Mammary epithelial cell (primary cell): Measurements from ENCODE around the gene INSRR.

Experiments
- EZH2 ChIP-seq: IDR thresholded peaks from 2 replicates; pipeline ENCODE4 v1.6.1; 2012; ENCODE audit warnings: low read length, inconsistent platforms, borderline replicate concordance
- TF ChIP-seq, protein P1 (sequence below), 2 donors: IDR thresholded peaks in 1 of 2; conservative IDR thresholded peaks in 1 of 2; 2 replicates each; pipeline ENCODE4 v1.5.1; 2011 to 2012; ENCODE audit warnings: inconsistent platforms in 2 of 2, low read length in 2 of 2, mild to moderate bottlenecking in 2 of 2, control low read depth in 1 of 2, low read depth in 1 of 2; ENCODE audit not compliant: insufficient read depth in 1 of 2; ENCODE audit errors: extremely low read depth in 1 of 2

DNA sequence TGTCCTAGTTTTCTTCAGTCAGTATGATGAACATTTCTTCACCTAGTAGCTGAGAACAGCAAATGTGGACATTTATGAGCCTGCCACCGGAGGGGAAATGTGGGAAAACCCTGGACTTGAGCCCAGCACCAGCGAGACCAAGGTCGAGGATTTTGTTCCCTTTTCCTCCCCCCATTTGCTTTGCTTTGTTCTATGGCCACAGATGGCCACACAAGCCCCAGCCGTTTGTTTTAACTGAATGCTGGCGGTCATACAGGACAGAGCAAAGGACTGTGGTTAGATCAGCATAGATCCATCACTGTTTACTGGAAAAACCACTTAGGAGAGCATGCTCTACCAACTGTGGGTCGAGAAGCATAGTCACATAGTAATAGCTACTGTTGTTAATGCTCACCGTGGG lies 63.1 kb downstream of the INSRR start:
- TF ChIP-seq, protein P1, sequence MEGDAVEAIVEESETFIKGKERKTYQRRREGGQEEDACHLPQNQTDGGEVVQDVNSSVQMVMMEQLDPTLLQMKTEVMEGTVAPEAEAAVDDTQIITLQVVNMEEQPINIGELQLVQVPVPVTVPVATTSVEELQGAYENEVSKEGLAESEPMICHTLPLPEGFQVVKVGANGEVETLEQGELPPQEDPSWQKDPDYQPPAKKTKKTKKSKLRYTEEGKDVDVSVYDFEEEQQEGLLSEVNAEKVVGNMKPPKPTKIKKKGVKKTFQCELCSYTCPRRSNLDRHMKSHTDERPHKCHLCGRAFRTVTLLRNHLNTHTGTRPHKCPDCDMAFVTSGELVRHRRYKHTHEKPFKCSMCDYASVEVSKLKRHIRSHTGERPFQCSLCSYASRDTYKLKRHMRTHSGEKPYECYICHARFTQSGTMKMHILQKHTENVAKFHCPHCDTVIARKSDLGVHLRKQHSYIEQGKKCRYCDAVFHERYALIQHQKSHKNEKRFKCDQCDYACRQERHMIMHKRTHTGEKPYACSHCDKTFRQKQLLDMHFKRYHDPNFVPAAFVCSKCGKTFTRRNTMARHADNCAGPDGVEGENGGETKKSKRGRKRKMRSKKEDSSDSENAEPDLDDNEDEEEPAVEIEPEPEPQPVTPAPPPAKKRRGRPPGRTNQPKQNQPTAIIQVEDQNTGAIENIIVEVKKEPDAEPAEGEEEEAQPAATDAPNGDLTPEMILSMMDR (conservative IDR thresholded peaks at IDR 0.05 in 1 of 2, IDR thresholded peaks at IDR 0.05 in 1 of 2; ENCODE audit: extremely low read depth in 1 of 2, insufficient read depth in 1 of 2, low read depth in 1 of 2, low read length in 2 of 2), result no peak
- TF ChIP-seq EZH2, result no peak
